SJSA1 (cell line): ENCODE data around the gene GLI3. TPM values are rescaled to one million over a fixed set of nuclear protein-coding genes. Genes with fewer than 3 reads are reported as not detected.

Experiments used
- DNase-seq, 2 experiments: peaks; one replicate each; pipeline ENCODE4 v3.0.0-alpha.2; 2015 to 2020; ENCODE audit warnings: low spot score in 2 of 2, low read depth in 1 of 2
- H3K27ac ChIP-seq: fragments of 250-450 bp; sonication (Bioruptor Pico); 2 replicates; pipeline ENCODE4 v1.5.1; 2020; ENCODE audit warnings: mild to moderate bottlenecking, moderate library complexity
- H3K27me3 ChIP-seq: fragments of 250-450 bp; sonication (Bioruptor Pico); replicated peaks from 2 replicates; pipeline ENCODE4 v1.5.1; 2020; ENCODE audit warnings: mild to moderate bottlenecking, moderate library complexity
- H3K36me3 ChIP-seq: fragments of 250-450 bp; sonication (Bioruptor Pico); 2 replicates; pipeline ENCODE4 v1.5.1; 2020; ENCODE audit warnings: mild to moderate bottlenecking
- H3K4me1 ChIP-seq: fragments of 250-450 bp; sonication (Bioruptor Pico); replicated peaks from 2 replicates; pipeline ENCODE4 v1.6.1; 2021; ENCODE audit warnings: mild to moderate bottlenecking
- H3K4me3 ChIP-seq: fragments of 250-450 bp; sonication (Bioruptor Pico); 2 replicates; pipeline ENCODE4 v1.5.1; 2020; ENCODE audit warnings: mild to moderate bottlenecking
- H3K9me3 ChIP-seq: fragments of 250-450 bp; sonication (Bioruptor Pico); replicated peaks from 2 replicates; pipeline ENCODE4 v1.5.1; 2020; ENCODE audit warnings: mild to moderate bottlenecking
- total RNA-seq: library from RNA; depleted of rRNA; stranded (reverse); fragments of >200 nt; shearing (Covaris generic); gene quantifications from 2 replicates; pipeline ENCODE4 v1.2.3, GENCODE V29; 2014

The GLI3 gene
- total RNA-seq, 1 experiment from 2014 or later = 1.7 TPM

DNA sequence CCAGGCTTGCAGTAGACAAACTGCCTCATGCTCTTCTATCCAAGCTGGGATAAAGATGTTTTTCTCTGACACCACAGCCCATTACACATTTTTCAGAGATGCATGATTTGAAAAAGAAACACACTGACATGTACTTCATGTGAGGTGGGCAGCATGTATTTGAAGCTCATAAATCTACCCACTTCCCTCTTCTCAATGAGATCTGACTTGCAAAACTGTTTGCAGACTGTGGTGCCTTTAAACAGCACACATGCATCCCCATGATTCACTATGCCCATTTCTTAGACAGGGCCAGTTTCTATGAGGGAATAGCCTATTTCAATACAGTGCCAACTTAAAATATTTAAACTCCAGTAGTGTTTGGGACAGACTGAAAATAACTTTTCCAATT lies 109.8 kb downstream of the GLI3 start:
- H3K27ac ChIP-seq = no peak overlapping the region
- H3K4me3 ChIP-seq = no peak overlapping the region
- H3K27me3 ChIP-seq = no peaks in the 10 kb centered on the region
- H3K4me1 ChIP-seq = no peaks in the 10 kb centered on the region
- DNase-seq = no peak
- no peaks in the 10 kb centered on the region; the same call in 1 of the 2 replicates for H3K9me3 ChIP-seq
- H3K36me3 ChIP-seq = no peaks in the 10 kb centered on the region

DNA sequence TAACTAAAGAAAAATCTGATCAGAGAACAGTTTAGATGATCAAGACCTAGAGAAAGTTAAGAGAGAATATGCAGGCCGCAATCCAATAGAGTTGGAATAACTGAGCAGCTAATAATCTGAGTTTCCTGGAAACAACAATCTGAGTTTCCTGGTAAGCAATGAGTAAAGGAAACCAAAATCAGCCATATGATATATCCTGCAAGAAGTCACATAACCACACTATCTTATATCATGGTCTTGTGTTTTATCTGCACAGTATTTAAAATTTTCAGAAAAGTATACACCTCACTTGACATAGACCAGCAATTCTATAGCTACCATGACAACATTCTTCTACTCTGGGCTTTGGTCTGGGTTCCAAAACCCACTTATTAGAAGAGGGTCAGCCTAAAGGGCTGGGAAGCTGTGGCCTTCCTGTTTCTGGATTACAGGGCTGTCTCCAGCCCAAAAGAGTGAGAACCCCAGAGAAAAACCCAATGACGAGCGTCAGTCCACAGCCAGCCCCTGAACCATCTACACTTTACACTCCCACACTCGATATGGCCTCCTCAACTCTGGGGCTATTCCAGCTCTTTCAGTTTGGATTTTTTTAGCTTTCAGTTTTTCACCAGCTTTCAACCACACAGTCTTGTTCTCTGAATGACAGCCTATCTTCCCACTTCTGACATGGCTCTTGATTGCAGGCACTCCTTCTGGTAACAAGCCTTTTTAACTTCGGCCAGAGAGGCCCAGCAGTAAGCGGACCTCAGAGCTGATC lies 110.4 kb downstream of the GLI3 start:
- no peaks in the 10 kb centered on the region; the same call in 1 of the 2 replicates for H3K9me3 ChIP-seq
- H3K4me3 ChIP-seq = no peak overlapping the region
- no peaks in the 10 kb centered on the region for H3K4me1 ChIP-seq
- DNase-seq = no peak
- no peaks in the 10 kb centered on the region for H3K36me3 ChIP-seq
- no peak overlapping the region for H3K27ac ChIP-seq
- no peaks in the 10 kb centered on the region for H3K27me3 ChIP-seq

DNA sequence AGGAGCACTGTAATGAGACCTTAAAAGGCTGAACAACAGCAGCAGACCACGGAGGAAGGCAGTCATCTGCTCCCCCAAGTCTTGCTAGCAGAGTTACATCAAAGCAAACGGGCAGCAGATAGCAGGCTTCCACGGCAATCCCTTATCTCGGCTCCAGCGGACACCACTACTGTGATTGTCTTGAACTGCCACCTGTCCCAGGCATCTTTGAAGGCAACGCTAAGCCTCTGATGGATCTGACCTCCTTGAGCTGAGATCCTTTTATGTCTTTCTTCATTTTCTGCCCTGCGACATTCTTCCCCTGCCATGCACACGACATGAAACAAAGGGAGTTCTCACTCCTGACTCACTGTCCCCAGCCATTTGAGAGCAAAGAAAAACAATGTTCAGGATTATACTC lies 111.7 kb downstream of the GLI3 start:
- Histone ChIP-seq H3K4me3 (no peak overlapping the region), H3K4me1 (no peaks in the 10 kb centered on the region), H3K9me3 (no peaks in the 10 kb centered on the region), H3K27me3 (no peaks in the 10 kb centered on the region), H3K27ac (no peak overlapping the region), H3K36me3 (no peaks in the 10 kb centered on the region)
- DNase-seq = no peak

DNA sequence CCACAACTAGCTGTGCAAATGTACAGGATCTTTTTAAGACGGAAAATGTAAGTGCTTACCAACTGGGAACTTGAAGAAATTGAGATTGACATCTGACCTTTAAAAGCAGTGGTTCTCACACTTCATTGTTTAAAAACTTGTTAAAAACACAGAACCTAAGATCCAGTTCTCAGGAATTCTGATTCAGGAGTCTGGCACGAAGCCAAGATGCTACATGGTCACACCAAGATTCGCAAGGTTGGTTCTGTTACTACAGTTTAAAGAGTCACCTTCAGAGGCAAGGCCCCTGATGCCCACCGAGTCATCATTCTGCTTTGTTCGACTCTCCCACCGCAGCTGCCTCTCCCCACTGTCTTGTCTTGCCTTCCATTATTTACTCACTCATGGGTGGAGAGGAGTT lies 113.3 kb downstream of the GLI3 start:
- Histone ChIP-seq H3K4me3 (no peak overlapping the region), H3K27ac (no peak overlapping the region), H3K4me1 (no peaks in the 10 kb centered on the region), H3K27me3 (no peaks in the 10 kb centered on the region), H3K9me3 (no peaks in the 10 kb centered on the region), H3K36me3 (no peaks in the 10 kb centered on the region)
- DNase-seq = no peak

DNA sequence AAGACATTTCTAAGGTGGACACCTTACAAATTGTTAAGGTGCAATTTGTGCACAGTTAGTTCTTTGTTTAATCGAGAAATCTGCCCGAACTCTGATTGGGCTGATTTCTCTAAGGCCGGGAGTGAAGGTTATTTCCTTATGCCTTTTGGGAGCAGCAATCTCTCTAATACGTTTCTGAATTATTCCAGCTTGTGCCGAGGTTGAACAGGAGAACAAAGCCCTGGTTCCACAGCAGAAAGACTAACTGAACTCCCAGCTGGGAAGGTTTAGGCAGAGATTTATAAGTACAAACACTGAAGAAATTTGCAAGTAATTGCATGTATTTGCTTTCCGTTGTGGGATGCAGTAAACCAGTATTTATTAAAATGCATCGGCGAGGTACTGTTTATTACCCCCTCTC lies 116.8 kb downstream of the GLI3 start:
- no peak overlapping the region for H3K4me3 ChIP-seq
- H3K27me3 ChIP-seq = no peaks in the 10 kb centered on the region
- no peaks in the 10 kb centered on the region for H3K9me3 ChIP-seq
- H3K4me1 ChIP-seq = no peaks in the 10 kb centered on the region
- H3K36me3 ChIP-seq = no peaks in the 10 kb centered on the region
- no peak for DNase-seq
- no peak overlapping the region for H3K27ac ChIP-seq

DNA sequence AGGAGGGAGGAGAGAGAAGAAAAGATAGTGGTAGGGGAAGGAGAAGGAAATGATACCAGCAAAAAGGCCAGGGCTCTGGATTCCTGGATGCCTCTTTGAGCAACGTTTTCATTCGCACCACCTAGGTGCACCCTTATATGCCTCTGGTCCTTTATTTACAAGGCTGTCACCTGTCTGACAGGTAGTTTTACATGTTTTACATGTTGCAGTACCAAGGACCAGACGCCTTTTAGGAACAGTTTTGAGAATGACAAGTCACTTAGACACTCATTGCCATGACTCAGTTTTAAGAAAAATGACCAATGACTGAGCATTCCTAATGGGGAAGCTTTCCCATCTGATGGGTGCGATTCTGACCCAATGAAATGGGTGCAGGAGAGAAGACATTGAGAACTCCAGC lies 119.8 kb downstream of the GLI3 start:
- Histone ChIP-seq H3K36me3 (no peaks in the 10 kb centered on the region), H3K9me3 (no peaks in the 10 kb centered on the region), H3K4me1 (no peaks in the 10 kb centered on the region), H3K27ac (no peak overlapping the region), H3K27me3 (no peaks in the 10 kb centered on the region), H3K4me3 (no peak overlapping the region)
- DNase-seq = no peak

DNA sequence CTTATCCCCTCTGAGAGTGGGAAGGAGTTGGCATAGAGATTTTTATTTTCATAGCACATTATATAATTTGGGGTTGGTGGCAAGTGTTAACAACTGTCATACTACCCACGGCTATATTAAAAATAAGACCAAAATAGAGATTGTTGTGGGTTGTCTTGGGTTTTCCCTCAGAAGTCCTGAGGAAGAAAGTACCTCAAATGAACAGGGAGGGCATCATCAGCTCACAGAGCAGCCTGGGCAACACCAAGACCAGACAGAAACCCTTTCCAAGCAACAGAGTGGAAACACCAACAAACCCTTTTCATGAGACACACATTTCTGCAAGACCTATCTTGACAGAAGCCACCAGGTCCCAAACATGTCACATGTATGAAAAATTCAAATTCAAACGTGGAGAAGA lies 121.2 kb downstream of the GLI3 start:
- H3K27me3 ChIP-seq = no peaks in the 10 kb centered on the region
- no peak overlapping the region for H3K4me3 ChIP-seq
- no peak for DNase-seq
- no peaks in the 10 kb centered on the region for H3K9me3 ChIP-seq
- no peak overlapping the region for H3K27ac ChIP-seq
- H3K36me3 ChIP-seq = no peaks in the 10 kb centered on the region
- no peaks in the 10 kb centered on the region for H3K4me1 ChIP-seq

DNA sequence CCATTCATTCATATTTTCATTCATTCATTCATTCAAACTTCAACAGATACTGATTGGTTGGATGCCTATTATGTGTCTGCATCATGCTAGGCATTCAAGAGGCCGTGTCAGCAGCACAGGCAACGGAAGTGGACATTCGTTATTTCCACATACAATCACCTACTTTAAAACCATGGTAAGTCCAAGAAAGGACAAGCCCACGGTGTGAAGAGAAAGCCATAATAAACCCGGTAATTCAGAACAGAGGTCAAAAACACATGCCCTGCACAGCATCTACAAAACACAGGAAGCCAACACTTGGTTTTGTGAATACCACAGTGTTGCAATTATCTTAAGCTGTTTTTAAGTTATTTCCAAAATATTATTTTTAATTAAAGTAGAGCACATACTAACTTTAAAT lies 126.7 kb downstream of the GLI3 start:
- H3K4me3 ChIP-seq = no peak overlapping the region
- H3K9me3 ChIP-seq = no peaks in the 10 kb centered on the region
- H3K36me3 ChIP-seq = no peaks in the 10 kb centered on the region
- DNase-seq = no peak
- H3K27me3 ChIP-seq = no peaks in the 10 kb centered on the region
- peaks cover 21% of the 10 kb centered on the region for H3K4me1 ChIP-seq
- H3K27ac ChIP-seq = no peak overlapping the region

DNA sequence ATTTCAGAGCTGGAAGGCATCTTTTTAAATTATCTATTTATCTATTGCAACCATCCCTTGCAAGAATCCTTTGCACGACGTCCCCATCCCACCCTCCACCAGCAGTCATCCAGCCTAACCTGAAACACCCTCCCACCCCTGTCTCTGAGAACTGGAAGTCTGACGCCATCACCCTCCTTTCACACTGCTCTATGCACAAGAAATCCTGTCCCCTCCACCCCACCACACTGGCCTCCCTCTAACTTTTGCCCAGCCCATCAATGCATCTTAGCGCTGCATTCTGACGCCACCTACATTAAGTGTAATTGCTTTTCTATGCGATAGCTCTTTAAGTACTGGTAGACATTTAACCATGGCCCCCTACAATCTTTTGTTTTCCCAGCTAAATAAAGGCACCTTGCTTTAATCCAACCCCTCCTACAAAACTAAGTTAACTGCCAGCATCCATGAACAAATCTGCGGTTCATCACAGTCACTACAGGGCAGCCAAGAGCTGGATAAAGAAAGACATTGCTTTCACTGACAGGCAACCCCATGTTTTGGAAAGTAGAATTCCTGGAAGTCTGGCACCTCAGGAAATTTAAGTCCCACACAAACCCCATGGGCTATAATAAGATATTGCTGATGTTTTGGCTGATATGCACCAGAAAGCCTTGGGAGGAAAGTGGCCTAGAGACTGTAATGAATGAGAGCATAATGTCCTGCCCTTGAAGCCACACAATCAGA lies 128.0 kb downstream of the GLI3 start:
- no peak for DNase-seq
- Histone ChIP-seq H3K9me3 (no peaks in the 10 kb centered on the region), H3K36me3 (no peaks in the 10 kb centered on the region), H3K27me3 (no peaks in the 10 kb centered on the region), H3K4me1 (peaks cover 21% of the 10 kb centered on the region), H3K4me3 (no peak overlapping the region), H3K27ac (no peak overlapping the region)

DNA sequence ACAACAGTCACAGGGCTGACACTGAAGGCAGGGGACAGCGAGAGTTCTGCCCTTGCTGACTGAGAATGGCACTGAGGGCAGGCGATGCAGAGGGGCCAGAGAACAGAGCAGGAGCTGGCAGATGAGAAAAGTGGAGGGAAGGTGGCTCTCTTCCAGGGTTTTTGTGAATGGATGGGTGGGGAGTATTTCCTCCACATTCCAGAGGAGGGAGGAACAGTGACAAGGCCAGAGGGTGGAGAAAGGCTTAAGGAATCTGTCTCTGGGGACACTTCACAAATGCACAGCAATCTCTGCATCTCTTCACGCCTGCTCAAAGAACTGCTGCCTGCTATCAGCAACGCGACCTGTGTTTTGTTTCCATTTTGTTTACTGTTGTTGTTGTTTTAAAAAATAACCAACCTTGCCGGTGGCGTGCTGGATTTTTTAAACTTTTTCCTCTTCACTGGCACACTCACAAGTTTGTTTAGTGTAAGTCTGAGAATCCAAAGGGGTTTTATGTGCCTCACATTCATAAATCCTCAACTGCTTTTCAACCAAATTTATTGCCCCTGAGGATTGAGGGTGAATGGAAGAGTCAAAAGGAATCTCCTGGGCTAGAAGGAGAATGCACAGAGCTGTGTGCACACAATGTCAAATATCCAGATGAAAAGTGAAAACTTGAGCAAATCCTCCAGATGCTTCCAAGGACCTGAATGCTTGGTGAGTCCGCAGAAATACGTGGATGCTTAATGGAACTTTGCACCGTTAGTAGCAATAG lies 129.3 kb downstream of the GLI3 start:
- Histone ChIP-seq H3K4me3 (no peak overlapping the region), H3K27me3 (no peaks in the 10 kb centered on the region), H3K27ac (peak overlapping the region; percentile 37), H3K4me1 (peaks cover 21% of the 10 kb centered on the region), H3K36me3 (no peaks in the 10 kb centered on the region), H3K9me3 (no peaks in the 10 kb centered on the region)
- peak; percentile 75 to 76 for DNase-seq

DNA sequence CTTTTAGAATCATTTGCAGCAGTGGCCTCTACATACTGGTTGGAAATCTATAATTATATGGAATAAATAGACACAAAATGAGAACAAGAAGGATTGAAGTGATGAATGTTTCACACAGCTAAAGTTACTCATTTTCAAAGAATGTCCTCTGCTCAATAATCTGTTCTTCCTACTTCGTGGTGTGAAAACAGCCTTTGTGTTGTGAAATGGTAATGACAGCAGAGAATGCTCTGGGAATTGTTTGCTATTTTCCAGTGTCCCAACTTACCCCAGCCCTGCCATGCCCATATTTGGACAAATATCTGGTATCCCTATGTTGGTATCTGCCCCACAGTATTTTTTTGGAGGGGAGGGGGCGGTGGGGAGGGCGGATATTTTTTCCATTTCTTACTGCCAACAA lies 130.4 kb downstream of the GLI3 start:
- Histone ChIP-seq H3K36me3 (no peaks in the 10 kb centered on the region), H3K27ac (no peak overlapping the region), H3K9me3 (no peaks in the 10 kb centered on the region), H3K4me3 (no peak overlapping the region), H3K4me1 (peaks cover 21% of the 10 kb centered on the region), H3K27me3 (no peaks in the 10 kb centered on the region)
- DNase-seq = no peak

DNA sequence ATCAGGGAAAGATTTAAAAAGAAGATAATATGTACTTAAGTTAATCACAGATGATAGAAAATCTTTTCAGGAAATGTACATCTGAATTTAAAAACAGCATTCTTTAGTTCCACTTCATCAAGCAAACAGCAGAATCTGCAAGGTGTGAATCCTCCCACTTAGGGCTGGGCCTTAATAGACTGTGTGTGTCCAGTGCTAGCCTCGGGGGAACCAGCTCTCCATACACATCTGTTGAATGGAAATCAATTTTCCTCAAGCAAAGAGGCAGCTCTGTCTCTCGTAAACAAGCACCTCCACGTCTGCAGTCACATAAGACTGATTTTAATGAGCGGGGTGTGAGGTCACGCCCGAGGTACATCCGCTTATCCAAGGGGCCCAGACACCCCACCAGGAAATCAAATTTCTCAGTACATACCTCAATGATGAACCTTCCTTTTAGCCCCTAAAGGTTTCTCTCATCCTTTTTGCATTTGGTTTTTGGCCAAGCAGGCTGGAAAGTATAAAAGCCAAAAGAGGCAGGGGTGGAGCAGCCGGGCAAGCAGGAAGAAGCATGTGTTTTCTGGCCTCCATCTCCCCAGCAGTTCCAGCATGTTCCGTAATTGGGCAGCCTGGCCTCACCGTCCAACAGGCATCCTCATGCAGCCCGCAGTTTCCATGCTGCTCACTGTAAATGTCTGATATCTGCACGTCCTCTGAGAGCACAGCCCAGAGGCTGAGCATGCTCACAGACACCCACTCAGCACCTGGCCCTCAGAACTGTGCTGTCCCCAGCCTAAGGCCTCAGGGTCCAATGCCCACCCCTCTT lies 131.3 kb downstream of the GLI3 start:
- peaks cover 21% of the 10 kb centered on the region for H3K4me1 ChIP-seq
- no peak overlapping the region for H3K4me3 ChIP-seq
- no peaks in the 10 kb centered on the region for H3K9me3 ChIP-seq
- H3K27me3 ChIP-seq = no peaks in the 10 kb centered on the region
- no peak overlapping the region for H3K27ac ChIP-seq
- DNase-seq = no peak
- no peaks in the 10 kb centered on the region for H3K36me3 ChIP-seq

DNA sequence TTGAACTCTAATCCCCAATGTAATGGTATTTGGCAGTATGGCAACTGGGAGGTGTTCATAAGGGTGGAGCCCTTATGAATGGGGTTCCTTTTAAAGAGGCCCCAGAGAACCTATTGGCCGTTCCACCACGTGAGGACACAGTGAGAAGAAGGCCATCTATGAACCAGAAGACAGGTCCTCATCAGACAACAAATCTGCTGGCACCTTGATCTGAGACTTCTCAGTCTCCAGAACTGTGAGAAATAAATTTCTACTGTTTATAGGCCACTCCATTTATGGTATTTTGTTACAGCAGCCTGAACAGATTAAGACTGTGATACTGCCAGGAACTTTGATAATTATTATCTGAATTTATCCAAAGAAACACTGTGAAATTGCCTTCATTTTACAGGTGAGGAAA lies 132.3 kb downstream of the GLI3 start:
- DNase-seq = no peak
- Histone ChIP-seq H3K4me3 (no peak overlapping the region), H3K9me3 (no peaks in the 10 kb centered on the region), H3K27ac (no peak overlapping the region), H3K27me3 (no peaks in the 10 kb centered on the region), H3K36me3 (no peaks in the 10 kb centered on the region), H3K4me1 (peaks cover 21% of the 10 kb centered on the region)
